WTC11 (cell line): ENCODE results near the gene GAL3ST3. TPM values are rescaled to one million over a fixed set of nuclear protein-coding genes. Genes with fewer than 3 reads are reported as not detected.

Experiments
- ATF1 ChIP-seq: sonication (generic); formaldehyde crosslinking; IDR thresholded peaks from 2 replicates; pipeline ENCODE4 v1.8.1; 2023; ENCODE audit warnings: mild to moderate bottlenecking, moderate library complexity, missing genetic modification reagents
- ATF3 ChIP-seq: sonication (generic); formaldehyde crosslinking; conservative IDR thresholded peaks from 2 replicates; pipeline ENCODE4 v1.8.1; 2022; ENCODE audit warnings: mild to moderate bottlenecking, missing genetic modification reagents
- CREB1 ChIP-seq: sonication (generic); formaldehyde crosslinking; IDR thresholded peaks from 2 replicates; pipeline ENCODE4 v1.8.0; 2023; ENCODE audit warnings: mild to moderate bottlenecking, missing genetic modification reagents
- CREM ChIP-seq: sonication (generic); formaldehyde crosslinking; IDR thresholded peaks from 2 replicates; pipeline ENCODE4 v1.8.1; 2022; ENCODE audit warnings: mild to moderate bottlenecking, missing genetic modification reagents, moderate library complexity
- E2F1 ChIP-seq: sonication (generic); formaldehyde crosslinking; IDR thresholded peaks from 2 replicates; pipeline ENCODE4 v1.8.0; 2022; ENCODE audit warnings: mild to moderate bottlenecking, missing genetic modification reagents
- E2F4 ChIP-seq: sonication (generic); formaldehyde crosslinking; IDR thresholded peaks from 2 replicates; pipeline ENCODE4 v1.8.1; 2022; ENCODE audit warnings: low read depth, mild to moderate bottlenecking, moderate library complexity, missing genetic modification reagents, borderline replicate concordance
- EMX1 ChIP-seq: fragments of 250-450 bp; sonication (Bioruptor Pico); IDR thresholded peaks from 2 replicates; pipeline ENCODE4 v1.8.0; 2021; ENCODE audit warnings: mild to moderate bottlenecking
- ESRRA ChIP-seq: sonication (generic); formaldehyde crosslinking; IDR thresholded peaks from 2 replicates; pipeline ENCODE4 v1.8.1; 2022; ENCODE audit warnings: mild to moderate bottlenecking, missing genetic modification reagents, borderline replicate concordance
- ETV6 ChIP-seq: sonication (generic); formaldehyde crosslinking; IDR thresholded peaks from 2 replicates; pipeline ENCODE4 v1.8.1; 2022; ENCODE audit warnings: mild to moderate bottlenecking, missing genetic modification reagents
- FOXK1 ChIP-seq: sonication (generic); formaldehyde crosslinking; IDR thresholded peaks from 2 replicates; pipeline ENCODE4 v1.8.0; 2022; ENCODE audit warnings: mild to moderate bottlenecking, moderate library complexity, missing genetic modification reagents
- FOXP1 ChIP-seq: sonication (generic); formaldehyde crosslinking; IDR thresholded peaks from 2 replicates; pipeline ENCODE4 v1.8.0; 2022; ENCODE audit warnings: missing genetic modification reagents, mild to moderate bottlenecking, moderate library complexity, borderline replicate concordance
- GTF2I ChIP-seq: fragments of 250-450 bp; sonication (Bioruptor Pico); conservative IDR thresholded peaks from 2 replicates; pipeline ENCODE4 v1.4.0; 2021; ENCODE audit warnings: mild to moderate bottlenecking
- OVOL2 ChIP-seq: fragments of 250-450 bp; sonication (Bioruptor Pico); IDR thresholded peaks from 2 replicates; pipeline ENCODE4 v1.9.0; 2021; ENCODE audit warnings: mild to moderate bottlenecking, borderline replicate concordance
- PRDM15 ChIP-seq: sonication (generic); formaldehyde crosslinking; IDR thresholded peaks from 2 replicates; pipeline ENCODE4 v1.8.0; 2022; ENCODE audit warnings: missing genetic modification reagents
- SMAD4 ChIP-seq: sonication (generic); formaldehyde crosslinking; IDR thresholded peaks from 2 replicates; pipeline ENCODE4 v1.8.0; 2022; ENCODE audit warnings: mild to moderate bottlenecking, missing genetic modification reagents
- SP1 ChIP-seq: sonication (generic); formaldehyde crosslinking; conservative IDR thresholded peaks from 2 replicates; pipeline ENCODE4 v1.8.1; 2022; ENCODE audit warnings: missing genetic modification reagents
- STAT6 ChIP-seq: sonication (generic); formaldehyde crosslinking; conservative IDR thresholded peaks from 2 replicates; pipeline ENCODE4 v1.8.1; 2023; ENCODE audit warnings: mild to moderate bottlenecking, low read depth, missing genetic modification reagents, moderate library complexity
- TEAD1 ChIP-seq: sonication (generic); formaldehyde crosslinking; IDR thresholded peaks from 2 replicates; pipeline ENCODE4 v1.8.0; 2022; ENCODE audit warnings: mild to moderate bottlenecking, missing genetic modification reagents
- ZBTB21 ChIP-seq: sonication (generic); formaldehyde crosslinking; IDR thresholded peaks from 2 replicates; pipeline ENCODE4 v1.8.1; 2023; ENCODE audit warnings: mild to moderate bottlenecking, missing genetic modification reagents, borderline replicate concordance
- ZBTB43 ChIP-seq: sonication (generic); formaldehyde crosslinking; IDR thresholded peaks from 2 replicates; pipeline ENCODE4 v1.8.1; 2023; ENCODE audit warnings: mild to moderate bottlenecking, missing genetic modification reagents
- ZNF138 ChIP-seq: sonication (generic); formaldehyde crosslinking; conservative IDR thresholded peaks from 2 replicates; pipeline ENCODE4 v1.8.1; 2022; ENCODE audit warnings: mild to moderate bottlenecking, moderate library complexity, missing genetic modification reagents
- total RNA-seq: library from RNA; stranded (reverse); gene quantifications from 3 replicates; pipeline ENCODE4 v1.2.3, GENCODE V29; 2021
- TF ChIP-seq, protein P1 (sequence below): fragments of 250-450 bp; sonication (Bioruptor Pico); IDR thresholded peaks from 2 replicates; pipeline ENCODE4 v1.9.0; 2021; ENCODE audit warnings: mild to moderate bottlenecking
- TF ChIP-seq, protein P2 (sequence below): sonication (generic); formaldehyde crosslinking; IDR thresholded peaks from 2 replicates; pipeline ENCODE4 v1.8.0; 2023; ENCODE audit warnings: missing genetic modification reagents, mild to moderate bottlenecking, borderline replicate concordance

Gene GAL3ST3
- total RNA-seq, 1 experiment from 2014 or later = 21.3 TPM

DNA sequence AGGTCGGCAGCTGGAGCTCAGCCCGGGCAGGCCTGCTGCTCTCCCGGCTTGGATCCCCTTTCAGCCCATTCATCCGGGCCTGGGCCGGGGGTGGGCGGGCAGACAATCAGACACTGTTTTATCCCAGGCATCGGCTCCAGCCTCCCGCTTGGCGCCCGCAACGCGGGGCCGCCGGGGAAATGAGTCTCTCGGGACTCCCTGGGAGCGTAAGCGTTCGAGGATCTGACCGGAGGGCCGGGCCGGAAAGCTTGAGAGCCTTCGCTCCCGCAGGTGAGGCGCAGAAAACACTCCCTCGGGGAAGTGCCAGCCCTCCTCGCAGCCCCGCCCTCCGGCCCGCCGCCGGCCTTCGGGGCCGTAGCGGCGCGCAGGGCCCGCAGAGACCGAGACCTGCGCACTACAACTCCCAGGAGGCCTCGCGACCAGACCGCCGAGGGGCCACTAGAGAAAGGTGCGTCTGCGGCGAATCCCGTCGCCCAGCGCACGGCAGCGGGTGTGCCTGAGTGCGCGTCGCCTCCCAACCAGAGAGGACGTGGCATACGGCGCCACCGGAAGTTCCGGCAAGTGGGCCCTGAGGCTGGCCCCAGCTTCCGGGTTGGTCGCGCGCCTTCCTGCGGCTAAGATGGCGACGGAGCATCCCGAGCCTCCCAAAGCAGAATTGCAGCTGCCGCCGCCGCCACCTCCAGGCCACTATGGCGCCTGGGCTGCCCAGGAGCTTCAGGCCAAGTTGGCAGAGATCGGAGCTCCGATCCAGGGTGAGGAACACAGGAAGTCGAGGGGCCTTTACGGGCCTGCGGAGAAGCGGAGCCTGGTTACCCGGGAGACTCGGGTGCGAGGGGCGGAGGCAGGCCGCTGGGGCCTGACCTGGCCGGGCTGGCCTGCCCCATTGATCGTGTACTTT, 3.1 kb upstream of the GAL3ST3 start, which contains the start of gene SF3B2 (continued):
- TF ChIP-seq GTF2I (CRISPR knock-in tag) (no peak), TEAD1 (CRISPR knock-in tag) (0 out of 2 replicates have a peak, but pooled peaks have one; percentile 9), CREB1 (0 out of 2 replicates have a peak, but pooled peaks have one; percentile 53), ATF1 (no peak), FOXP1 (CRISPR knock-in tag) (no peak), E2F4 (CRISPR knock-in tag) (no peak), SMAD4 (no peak), ZNF138 (CRISPR knock-in tag) (no peak), PRDM15 (CRISPR knock-in tag) (no peak), ZBTB21 (CRISPR knock-in tag) (no peak; the same call in 1 of the 2 replicates), OVOL2 (CRISPR knock-in tag) (no peak), FOXK1 (CRISPR knock-in tag) (peak; percentile 85), EMX1 (CRISPR knock-in tag) (no peak), E2F1 (CRISPR knock-in tag) (no peak), CREM (CRISPR knock-in tag) (peak; percentile 76; the same call in 1 of the 2 replicates), ZBTB43 (no peak), SP1 (CRISPR knock-in tag) (peak; percentile 86), ESRRA (CRISPR knock-in tag) (no peak), ATF3 (no peak), ETV6 (peak; percentile 80; the same call in 1 of the 2 replicates), STAT6 (CRISPR knock-in tag) (no peak)
- TF ChIP-seq, protein P1, sequence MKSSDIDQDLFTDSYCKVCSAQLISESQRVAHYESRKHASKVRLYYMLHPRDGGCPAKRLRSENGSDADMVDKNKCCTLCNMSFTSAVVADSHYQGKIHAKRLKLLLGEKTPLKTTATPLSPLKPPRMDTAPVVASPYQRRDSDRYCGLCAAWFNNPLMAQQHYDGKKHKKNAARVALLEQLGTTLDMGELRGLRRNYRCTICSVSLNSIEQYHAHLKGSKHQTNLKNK = no peak
- TF ChIP-seq, protein P2, sequence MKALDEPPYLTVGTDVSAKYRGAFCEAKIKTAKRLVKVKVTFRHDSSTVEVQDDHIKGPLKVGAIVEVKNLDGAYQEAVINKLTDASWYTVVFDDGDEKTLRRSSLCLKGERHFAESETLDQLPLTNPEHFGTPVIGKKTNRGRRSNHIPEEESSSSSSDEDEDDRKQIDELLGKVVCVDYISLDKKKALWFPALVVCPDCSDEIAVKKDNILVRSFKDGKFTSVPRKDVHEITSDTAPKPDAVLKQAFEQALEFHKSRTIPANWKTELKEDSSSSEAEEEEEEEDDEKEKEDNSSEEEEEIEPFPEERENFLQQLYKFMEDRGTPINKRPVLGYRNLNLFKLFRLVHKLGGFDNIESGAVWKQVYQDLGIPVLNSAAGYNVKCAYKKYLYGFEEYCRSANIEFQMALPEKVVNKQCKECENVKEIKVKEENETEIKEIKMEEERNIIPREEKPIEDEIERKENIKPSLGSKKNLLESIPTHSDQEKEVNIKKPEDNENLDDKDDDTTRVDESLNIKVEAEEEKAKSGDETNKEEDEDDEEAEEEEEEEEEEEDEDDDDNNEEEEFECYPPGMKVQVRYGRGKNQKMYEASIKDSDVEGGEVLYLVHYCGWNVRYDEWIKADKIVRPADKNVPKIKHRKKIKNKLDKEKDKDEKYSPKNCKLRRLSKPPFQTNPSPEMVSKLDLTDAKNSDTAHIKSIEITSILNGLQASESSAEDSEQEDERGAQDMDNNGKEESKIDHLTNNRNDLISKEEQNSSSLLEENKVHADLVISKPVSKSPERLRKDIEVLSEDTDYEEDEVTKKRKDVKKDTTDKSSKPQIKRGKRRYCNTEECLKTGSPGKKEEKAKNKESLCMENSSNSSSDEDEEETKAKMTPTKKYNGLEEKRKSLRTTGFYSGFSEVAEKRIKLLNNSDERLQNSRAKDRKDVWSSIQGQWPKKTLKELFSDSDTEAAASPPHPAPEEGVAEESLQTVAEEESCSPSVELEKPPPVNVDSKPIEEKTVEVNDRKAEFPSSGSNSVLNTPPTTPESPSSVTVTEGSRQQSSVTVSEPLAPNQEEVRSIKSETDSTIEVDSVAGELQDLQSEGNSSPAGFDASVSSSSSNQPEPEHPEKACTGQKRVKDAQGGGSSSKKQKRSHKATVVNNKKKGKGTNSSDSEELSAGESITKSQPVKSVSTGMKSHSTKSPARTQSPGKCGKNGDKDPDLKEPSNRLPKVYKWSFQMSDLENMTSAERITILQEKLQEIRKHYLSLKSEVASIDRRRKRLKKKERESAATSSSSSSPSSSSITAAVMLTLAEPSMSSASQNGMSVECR = 0 out of 2 replicates have a peak, but pooled peaks have one; percentile 25
